ENCODE data around the gene EPHA6.
A peak's percentile ranks its signal among the peaks of the same experiment; 100 is the strongest.

EPHA6 gene

DNA sequence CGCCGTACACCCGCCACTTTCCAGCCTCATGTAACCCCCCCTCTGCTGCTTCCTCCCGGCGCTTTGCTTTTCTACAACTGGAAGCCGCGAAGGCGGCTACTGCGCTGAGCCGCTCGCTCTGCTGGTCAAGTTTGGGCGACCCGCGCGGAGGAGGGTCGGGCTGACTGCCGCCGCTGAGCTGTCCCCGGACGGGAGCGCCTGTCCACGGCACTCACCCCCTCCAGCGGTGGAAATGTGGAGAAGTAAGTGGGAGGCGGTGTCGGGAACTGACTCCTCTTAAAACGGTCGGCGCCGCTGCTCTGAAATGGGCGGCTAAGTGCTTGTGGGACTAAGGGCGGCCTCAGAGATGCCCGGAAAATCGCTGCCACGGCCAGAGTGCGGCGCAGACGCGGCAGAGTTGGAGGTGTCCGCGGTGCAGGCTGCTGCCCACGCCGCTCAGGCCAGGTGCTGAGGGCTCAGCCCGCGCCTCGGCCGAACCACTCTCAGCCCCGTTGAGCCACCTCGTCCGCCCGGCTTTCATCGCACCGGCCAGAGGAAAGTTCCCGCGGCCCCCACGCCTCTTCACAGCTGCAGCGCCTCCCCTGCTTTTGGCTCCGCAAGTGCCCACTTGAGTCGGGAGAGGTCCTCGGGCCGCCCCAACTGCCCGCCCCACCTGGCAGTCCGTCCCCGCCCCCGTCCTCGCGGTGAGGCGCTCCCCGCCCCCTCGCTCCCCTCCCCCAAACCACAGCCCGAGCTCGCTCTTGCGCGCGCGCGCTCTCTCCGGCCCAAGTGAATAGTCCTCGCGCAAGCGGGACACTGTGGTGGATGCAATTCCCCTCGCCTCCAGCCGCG, at the start of gene EPHA6:
Gene EPHA6 (plus strand): TSS at position 775 of the 831 bp plus-strand sequence.
- Mint-ChIP-seq H3K4me1 (peaks cover 9% of the 10 kb centered on the region), H3K27me3 (ENCODE audit: low read depth) (peaks cover 49% of the 10 kb centered on the region), H3K36me3 (ENCODE audit: low read depth) (no peaks in the 10 kb centered on the region), H3K27ac (peak within 1 kb of the TSS in 1 of 3 experiments; percentile 45), H3K4me3 (peak within 1 kb of the TSS; percentile 82 to 93 (median 84)), H3K9me3 (no peaks in the 10 kb centered on the region)
- TF ChIP-seq, protein P1, sequence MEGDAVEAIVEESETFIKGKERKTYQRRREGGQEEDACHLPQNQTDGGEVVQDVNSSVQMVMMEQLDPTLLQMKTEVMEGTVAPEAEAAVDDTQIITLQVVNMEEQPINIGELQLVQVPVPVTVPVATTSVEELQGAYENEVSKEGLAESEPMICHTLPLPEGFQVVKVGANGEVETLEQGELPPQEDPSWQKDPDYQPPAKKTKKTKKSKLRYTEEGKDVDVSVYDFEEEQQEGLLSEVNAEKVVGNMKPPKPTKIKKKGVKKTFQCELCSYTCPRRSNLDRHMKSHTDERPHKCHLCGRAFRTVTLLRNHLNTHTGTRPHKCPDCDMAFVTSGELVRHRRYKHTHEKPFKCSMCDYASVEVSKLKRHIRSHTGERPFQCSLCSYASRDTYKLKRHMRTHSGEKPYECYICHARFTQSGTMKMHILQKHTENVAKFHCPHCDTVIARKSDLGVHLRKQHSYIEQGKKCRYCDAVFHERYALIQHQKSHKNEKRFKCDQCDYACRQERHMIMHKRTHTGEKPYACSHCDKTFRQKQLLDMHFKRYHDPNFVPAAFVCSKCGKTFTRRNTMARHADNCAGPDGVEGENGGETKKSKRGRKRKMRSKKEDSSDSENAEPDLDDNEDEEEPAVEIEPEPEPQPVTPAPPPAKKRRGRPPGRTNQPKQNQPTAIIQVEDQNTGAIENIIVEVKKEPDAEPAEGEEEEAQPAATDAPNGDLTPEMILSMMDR (IDR thresholded peaks at IDR 0.05; ENCODE audit: unreplicated experiment in 3 of 3): peak in 1 of 3 experiments; percentile 31

- H3K36me3 Mint-ChIP-seq (ENCODE audit: low read depth): no peaks in the 10 kb centered on the region
Observed at GRCh38 chr3:96776818-96777217, 37.6 kb upstream of the EPHA6 start.

DNA sequence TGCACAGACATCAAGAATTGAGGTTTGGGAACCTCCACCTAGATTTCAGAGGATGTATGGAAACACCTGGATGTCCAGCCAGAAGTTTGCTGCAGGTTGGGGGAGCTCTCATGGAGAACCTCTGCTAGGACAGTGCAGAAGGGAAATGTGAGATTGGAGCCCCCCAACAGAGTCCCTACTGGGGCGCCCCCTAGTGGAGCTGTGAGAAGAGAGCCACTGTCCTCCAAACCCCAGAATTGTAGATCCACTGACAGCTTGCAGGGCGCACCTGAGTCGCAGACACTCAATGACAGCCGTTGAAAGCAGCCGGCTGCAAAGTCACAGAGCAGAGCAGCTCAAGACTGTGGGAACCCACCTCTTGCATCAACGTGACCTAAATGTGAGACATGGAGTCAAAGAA, 34.6 kb upstream of the EPHA6 start:
- TF ChIP-seq, protein P1 (IDR thresholded peaks at IDR 0.05; ENCODE audit: unreplicated experiment in 3 of 3): no peak
- Mint-ChIP-seq H3K36me3 (ENCODE audit: low read depth) (no peaks in the 10 kb centered on the region), H3K27me3 (ENCODE audit: low read depth) (no peaks in the 10 kb centered on the region), H3K9me3 (peaks cover 14% of the 10 kb centered on the region), H3K4me1 (no peaks in the 10 kb centered on the region), H3K27ac (no peak overlapping the region), H3K4me3 (no peak overlapping the region)

More at GRCh38 chr3:96776818-96777217, 37.6 kb upstream of the EPHA6 start:
- Mint-ChIP-seq H3K27me3 (ENCODE audit: low read depth) (no peaks in the 10 kb centered on the region), H3K27ac (no peak overlapping the region), H3K4me3 (no peak overlapping the region), H3K4me1 (no peaks in the 10 kb centered on the region), H3K9me3 (peaks cover 24% of the 10 kb centered on the region)
- TF ChIP-seq, protein P1 (IDR thresholded peaks at IDR 0.05; ENCODE audit: unreplicated experiment in 3 of 3): no peak

DNA sequence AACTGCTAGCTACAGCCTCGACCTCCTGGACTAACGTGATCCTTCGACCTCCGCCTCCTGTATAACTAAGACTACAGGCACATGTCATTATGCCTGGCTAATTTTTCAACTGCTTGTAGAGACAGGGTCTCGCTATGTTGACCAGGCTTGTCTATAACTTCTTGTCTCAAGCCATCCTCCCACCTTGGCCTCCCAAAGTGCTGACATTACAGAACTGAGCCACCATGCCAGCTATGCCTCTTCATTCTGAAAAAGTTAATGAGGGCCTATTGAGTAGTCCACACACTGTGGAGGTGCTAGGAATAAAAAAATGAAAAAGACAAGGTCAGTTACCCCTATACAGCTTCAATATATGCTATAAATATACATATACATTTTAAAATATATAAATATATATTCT, 18.3 kb upstream of the EPHA6 start:
- H3K4me3 Mint-ChIP-seq: no peak overlapping the region
- H3K27me3 Mint-ChIP-seq (ENCODE audit: low read depth): peaks cover 3% of the 10 kb centered on the region
- no peak overlapping the region for H3K27ac Mint-ChIP-seq
- TF ChIP-seq, protein P1 (IDR thresholded peaks at IDR 0.05; ENCODE audit: unreplicated experiment in 3 of 3): no peak
- H3K4me1 Mint-ChIP-seq: no peaks in the 10 kb centered on the region
- H3K9me3 Mint-ChIP-seq: no peaks in the 10 kb centered on the region
- H3K36me3 Mint-ChIP-seq (ENCODE audit: low read depth): no peaks in the 10 kb centered on the region

DNA sequence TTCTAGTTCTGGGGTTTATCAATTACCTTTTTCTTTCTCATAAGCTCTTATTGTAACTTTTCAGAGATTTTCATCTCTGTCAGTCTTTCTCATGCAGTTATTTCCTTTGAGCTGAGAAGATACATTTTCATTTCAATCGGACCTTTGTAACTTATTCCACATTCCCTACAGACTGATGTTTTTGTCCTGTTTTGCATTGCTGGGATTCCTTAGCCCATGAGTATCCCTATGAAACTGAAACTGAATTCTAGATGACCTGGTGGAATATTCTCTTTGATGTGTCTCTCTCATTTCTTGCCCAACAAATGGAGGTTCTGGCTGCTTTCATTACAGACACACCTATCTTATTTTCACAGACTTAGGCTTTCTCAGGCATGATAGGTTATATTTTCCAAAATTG, 10.5 kb upstream of the EPHA6 start:
- Mint-ChIP-seq H3K27ac (no peak overlapping the region), H3K36me3 (ENCODE audit: low read depth) (no peaks in the 10 kb centered on the region), H3K27me3 (ENCODE audit: low read depth) (no peaks in the 10 kb centered on the region), H3K4me1 (no peaks in the 10 kb centered on the region), H3K4me3 (no peak overlapping the region), H3K9me3 (no peaks in the 10 kb centered on the region)
- TF ChIP-seq, protein P1 (IDR thresholded peaks at IDR 0.05; ENCODE audit: unreplicated experiment in 3 of 3): no peak

DNA sequence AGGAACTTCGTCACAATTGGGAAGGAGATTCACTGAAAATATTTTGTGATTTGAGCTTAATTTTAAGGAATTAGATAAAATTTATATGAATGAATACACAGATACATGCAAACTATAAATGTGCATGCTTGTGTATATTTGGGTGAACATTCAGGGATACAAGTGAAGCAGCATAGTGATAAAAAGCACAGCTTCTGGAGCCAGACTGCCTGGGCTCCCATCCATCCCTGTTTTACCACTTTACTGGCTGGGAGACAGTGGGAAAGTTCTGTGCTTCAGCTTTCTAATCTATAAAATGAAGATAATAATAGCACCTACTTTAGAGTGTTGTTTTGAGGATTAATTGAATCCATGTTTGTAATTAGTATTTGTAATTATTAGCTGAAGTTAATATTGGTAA, 8.1 kb upstream of the EPHA6 start:
- Mint-ChIP-seq H3K27ac (no peak overlapping the region), H3K4me3 (no peak overlapping the region), H3K9me3 (no peaks in the 10 kb centered on the region), H3K27me3 (ENCODE audit: low read depth) (peaks cover 7% of the 10 kb centered on the region), H3K36me3 (ENCODE audit: low read depth) (no peaks in the 10 kb centered on the region), H3K4me1 (no peaks in the 10 kb centered on the region)
- TF ChIP-seq, protein P1 (IDR thresholded peaks at IDR 0.05; ENCODE audit: unreplicated experiment in 3 of 3): no peak
